GM12873 (cell line): ENCODE measurements around the gene SRRM3.

Experiments
- TF ChIP-seq, protein P1 (sequence below): IDR thresholded peaks from 2 replicates; pipeline ENCODE4 v1.5.1; 2012; ENCODE audit warnings: low read depth, mild to moderate bottlenecking, moderate library complexity, low read length, control low read depth; ENCODE audit not compliant: insufficient read depth; ENCODE audit errors: missing control alignments

SRRM3 gene, protein sequence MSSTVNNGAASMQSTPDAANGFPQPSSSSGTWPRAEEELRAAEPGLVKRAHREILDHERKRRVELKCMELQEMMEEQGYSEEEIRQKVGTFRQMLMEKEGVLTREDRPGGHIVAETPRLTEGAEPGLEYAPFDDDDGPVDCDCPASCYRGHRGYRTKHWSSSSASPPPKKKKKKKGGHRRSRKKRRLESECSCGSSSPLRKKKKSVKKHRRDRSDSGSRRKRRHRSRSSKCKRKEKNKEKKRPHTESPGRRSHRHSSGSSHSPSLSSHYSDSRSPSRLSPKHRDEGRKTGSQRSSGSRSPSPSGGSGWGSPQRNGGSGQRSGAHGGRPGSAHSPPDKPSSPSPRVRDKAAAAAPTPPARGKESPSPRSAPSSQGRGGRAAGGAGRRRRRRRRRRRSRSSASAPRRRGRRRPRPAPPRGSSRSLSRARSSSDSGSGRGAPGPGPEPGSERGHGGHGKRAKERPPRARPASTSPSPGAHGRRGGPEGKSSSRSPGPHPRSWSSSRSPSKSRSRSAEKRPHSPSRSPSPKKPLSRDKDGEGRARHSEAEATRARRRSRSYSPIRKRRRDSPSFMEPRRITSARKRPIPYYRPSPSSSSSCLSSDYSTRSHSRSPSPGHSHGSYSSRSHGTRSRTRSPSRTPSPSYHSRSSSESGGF

DNA sequence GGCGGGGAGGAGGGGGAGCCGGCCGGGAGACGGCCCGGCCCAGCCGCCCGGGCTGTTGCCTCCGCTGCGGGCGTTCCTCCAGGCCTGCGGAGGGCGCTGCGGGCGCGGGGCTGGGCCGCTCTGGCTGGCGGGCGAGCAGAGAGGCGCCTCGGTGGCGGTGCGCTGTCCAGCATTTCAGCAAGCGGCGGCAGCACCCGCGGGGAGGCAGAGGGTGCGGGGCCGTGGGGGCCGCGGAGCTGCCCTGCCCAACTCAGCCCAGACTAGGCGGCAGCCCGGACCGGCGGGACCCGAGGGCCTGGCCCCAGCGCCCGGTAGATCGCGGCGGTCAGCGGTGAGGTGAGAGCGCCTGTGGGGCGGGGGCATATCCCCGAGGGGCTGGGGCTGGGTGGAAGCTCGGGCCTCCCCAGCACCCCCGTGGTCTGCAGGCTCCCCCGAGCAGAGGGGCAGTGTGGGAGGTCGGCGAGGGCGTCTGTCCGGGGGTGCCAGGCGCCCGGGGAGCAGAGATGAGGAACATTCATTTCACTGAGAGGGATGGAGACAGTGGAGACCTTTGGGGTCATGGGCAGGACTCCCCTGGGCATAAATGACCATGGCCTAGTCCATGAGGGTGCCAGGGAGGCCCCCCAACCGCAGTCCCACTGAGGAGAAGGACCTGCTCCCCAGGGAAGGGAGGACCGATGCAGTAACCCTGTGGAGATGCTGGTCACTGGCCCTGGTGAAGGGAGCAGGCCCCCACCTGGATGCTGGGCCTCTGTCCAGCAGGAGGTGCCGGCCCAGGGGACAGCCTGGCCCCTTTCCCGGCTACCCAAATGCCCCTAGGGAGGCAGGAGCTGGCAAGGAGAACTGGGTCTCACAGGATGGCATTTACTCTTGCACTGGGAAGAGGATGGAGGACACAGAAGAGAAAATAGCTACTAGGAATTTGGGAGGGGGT, at the start of gene SRRM3:
TSS of gene SRRM3 (plus strand) at position 165 of the 934 bp plus-strand sequence. CDS start 33,171 bp downstream, outside the sequence.
- TF ChIP-seq, protein P1, sequence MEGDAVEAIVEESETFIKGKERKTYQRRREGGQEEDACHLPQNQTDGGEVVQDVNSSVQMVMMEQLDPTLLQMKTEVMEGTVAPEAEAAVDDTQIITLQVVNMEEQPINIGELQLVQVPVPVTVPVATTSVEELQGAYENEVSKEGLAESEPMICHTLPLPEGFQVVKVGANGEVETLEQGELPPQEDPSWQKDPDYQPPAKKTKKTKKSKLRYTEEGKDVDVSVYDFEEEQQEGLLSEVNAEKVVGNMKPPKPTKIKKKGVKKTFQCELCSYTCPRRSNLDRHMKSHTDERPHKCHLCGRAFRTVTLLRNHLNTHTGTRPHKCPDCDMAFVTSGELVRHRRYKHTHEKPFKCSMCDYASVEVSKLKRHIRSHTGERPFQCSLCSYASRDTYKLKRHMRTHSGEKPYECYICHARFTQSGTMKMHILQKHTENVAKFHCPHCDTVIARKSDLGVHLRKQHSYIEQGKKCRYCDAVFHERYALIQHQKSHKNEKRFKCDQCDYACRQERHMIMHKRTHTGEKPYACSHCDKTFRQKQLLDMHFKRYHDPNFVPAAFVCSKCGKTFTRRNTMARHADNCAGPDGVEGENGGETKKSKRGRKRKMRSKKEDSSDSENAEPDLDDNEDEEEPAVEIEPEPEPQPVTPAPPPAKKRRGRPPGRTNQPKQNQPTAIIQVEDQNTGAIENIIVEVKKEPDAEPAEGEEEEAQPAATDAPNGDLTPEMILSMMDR, result peak; percentile 70

DNA sequence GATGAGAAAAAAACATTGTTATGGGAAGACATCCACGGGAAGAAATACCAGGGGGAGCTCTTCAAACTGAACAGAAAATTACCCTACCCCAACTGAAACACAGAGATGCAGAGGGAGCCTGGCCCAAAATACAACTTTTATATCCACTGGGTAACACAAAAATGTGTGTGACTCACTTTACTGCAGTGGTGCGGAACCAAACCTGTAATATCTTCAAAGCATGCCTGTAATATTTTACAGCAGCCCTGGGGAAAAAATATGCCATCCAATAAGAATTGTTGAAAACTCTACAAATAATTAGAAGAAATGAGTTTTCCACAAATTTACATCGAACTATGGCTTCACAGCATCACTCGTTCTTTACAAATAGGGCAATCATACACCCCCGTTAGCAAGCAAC, 49.8 kb upstream of the SRRM3 start:
- TF ChIP-seq, protein P1, result no peak

DNA sequence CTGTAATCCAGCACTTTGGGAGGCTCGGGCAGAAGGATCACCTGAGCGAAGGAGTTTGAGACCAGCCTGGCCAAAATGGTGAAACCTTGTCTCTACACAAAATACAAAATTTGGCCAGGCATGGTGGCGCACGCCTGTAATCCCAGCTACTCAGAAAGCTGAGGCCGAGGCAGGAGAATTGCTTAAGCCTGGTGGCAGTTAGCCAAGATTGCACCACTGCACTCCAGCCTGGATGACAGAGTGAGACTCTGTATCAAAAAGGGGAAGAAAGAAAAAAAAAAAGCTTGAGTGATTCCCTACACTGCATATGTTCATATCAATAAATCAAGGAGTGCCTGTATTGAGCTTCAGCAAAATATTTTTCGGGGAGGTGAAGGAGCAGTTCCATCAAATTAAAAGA, 45.8 kb upstream of the SRRM3 start:
- TF ChIP-seq, protein P1, result no peak

DNA sequence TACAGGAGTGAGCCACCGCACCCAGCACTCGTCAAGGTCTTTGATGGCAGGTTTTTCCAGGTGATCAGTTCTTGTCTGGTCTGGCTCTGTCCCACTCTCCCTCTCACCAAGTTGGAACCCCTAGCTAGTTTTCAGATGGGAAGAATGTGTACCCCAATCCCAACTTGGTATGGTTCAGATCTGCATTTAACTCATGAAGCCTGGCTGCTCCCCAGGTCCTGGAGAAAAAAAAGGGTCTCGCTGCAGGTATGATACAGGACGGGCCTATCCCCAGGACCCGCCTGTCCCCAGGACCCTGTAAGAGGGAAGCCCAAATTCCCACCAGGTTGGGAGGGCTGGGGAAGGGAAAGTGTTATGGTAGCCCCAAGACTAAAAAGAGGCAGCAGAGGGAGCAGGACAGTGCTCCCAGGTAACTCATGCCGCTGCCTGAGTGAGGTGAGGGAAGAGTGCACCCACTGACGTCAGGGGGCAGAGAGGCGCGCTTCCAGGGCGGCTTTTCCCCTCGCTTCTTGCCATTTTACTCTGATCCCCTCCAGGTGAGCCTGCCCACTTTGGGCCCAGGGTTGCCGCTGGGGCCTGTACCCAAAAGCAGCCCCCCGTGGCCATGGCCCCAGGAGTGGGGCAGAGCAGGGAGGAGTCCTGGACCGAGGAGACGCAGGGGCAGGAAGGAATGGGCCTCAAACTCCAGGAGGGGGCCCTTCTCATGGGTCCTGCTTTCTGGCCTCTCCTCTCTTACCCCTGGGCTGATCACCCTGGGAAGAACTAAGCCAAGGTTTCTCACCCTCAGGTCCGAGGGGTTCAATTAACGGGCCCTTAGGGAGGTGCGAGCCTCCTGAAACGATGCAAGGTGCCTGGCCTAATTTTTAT, 36.4 kb upstream of the SRRM3 start:
- TF ChIP-seq, protein P1, result no peak

DNA sequence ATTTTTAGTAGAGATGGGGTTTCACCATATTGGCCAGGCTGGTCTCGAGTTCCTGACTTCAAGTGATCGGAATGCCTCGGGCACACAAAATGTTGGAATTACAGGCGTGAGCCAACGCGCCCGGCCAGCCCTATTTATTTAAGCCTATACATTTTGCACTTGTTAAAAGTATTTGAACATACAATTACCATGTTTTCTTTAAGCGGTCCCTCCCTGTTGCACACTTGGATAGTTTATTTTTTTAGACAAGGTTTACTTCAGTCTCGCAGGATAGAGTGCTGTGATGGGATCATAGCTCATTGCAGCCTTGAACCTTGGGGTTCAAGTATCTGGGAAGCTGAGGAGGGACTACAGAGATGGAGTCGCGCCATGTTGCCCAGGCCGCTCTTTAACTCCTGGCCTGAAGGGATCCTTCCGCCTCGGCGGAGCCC, 35.7 kb upstream of the SRRM3 start:
- TF ChIP-seq, protein P1, result no peak

DNA sequence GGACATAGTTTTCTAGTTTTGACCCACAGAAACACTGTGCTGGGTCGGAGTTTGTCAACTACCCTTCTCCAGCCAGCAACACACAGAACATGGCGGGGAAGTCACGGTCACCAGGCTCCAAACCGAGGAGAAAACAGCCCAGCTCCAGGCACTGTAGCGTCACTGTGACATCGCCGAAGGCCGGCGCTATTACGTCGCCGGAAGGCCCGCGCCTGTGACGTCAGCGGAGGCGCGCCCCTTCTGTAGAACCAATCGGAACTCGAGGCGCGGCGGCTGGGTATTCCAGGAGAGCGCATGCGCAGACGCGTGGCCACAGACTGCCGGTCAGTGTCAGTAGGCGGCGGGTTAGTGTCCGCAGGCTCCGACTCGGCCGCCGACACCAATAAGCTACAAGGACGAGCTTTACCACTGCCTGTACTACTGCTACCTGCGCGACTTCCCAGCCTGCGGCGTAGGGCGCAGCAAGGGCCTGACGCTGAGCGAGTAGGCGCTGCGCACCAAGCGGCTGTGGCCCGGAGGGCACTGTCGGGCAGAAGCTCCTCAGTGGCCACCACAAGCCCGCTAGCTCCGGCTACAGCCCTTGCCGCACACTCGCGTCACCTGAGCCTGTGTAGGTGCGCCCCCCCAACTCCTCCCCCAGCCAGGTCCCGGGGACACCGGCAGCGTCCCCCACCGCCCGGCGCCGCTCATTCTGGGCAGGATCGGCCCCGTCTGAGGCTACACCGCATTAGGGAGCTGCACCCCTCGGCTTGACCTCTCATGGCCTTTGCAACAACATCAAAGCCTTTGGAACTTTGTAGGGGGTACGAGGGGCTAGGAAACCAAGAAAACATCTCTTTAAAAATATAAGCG, 35.1 kb upstream of the SRRM3 start:
- TF ChIP-seq, protein P1, result peak; percentile 22
